GM10847 (cell line): Measurements from ENCODE around the gene MOSPD3.

Experiments used
- POLR2A ChIP-seq: IDR thresholded peaks from 2 replicates; pipeline ENCODE4 v1.6.1; 2011; ENCODE audit not compliant: insufficient read length; ENCODE audit errors: extremely low read depth

The MOSPD3 gene

DNA sequence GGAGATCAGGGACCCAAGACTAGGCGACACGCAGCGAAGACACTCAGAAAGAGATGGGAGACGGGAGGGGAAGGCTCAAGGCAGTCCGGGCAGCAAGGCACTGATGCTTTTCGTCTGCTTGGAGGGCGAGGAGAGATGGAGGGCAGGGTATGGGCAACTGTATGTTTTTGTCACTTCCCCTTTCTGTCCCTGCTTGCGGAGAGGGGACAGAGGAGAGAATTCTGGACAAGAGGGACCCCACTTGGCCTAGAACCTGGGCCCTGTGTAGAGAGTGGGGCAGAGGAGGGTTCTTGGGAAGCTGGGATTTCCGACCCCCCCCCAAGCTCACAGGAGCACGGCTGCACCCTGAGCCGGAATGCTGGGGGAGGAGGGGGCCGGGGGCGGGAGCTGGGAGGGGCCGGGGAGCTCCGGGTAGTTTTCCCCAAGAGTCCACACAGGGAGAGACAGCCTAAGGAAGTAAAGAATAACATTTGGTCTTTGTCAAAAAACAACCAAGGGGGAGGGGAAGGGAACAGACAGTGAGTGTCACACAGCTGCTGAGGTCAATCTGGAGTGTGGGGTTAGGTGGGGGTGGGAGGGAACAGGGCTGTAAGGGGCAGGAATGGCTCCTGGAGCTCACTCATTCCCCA is 28.2 kb upstream of the MOSPD3 start:
- TF ChIP-seq POLR2A, result no peak

DNA sequence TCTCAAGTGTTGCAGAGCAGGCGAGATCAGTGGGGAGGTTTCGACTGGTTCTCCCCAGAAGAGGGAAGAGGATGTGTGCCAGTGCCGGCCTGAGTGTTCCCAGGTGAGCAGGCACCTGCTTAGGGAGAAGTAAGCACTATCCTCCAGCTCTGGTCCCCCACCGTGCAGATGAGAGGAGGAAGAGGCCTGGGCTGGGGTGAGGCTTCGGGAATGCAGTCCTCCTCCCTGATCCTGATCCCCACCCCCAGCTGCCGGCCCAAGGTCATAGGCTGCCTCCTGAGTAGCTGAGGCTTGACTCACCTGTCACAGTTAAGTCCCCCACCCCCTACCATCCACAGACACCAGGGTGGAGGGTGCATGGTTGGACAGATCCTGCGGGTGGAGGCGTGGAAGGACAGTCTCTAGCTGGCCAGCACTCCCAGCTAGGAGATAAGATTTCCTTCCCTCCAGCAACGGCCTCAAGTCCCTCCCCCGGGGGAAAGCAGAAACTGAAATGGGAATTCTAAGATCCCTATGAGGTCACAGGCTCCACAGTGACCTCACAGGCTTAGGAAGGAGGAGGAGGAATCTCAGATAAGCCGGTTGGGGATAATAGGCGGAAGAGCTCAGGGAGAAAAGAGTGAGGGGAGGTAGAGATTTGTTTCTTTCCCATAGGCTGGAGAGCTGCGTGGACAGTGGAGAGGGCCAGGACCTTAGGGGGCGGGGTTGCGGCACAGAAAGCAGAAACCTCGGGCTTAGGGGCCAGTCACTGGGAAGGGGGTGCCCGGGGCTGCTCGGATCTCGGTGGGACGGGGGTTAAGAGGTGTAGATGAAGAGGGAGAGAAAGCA is 27.4 kb upstream of the MOSPD3 start:
- TF ChIP-seq POLR2A, result no peak

GRCh38 chr7:100585511-100586265 is 26.7 kb upstream of the MOSPD3 start, which contains the start of gene LRCH4:
LRCH4 (minus strand) TSS chr7:100586129; CDS start chr7:100586100, 29 bp downstream.
- peak; percentile 96 for TF ChIP-seq POLR2A

- peak; percentile 45 for TF ChIP-seq POLR2A
Observed at GRCh38 chr7:100586266-100587025, 25.9 kb upstream of the MOSPD3 start, which contains the start of gene FBXO24. FBXO24 (plus strand) TSS chr7:100586328; CDS start chr7:100586626, 298 bp downstream.

GRCh38 chr7:100588438-100588837 is 23.9 kb upstream of the MOSPD3 start:
- TF ChIP-seq POLR2A, result no peak

DNA sequence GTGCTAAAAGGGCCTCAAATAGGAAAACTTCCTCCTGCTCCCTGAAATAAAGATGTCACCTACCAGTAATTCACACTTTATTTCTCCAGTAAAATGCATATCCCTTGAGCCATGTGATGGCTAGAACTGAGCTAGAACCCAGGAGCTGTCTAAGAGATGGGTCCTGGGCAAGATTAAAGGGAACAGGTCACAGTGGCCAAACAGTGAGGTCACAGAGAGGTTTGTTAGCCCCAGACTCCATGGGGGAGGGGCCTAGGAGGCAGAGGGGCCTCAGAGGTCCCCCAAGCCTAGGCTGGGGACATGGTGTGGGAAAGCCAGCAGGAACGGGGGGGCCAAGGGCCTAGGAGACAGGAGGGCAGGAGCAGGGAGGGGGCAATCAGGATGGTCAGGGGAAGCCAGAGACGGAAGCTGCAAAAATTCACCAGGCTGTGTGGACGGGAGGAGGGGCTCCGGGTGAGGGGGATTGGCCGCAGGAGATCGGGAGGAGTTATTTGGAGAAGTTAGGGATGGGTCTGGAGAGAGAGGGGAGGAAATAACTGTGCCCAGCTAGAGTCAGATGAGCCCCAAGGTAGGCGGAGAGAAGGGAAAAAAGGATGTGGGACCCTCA is 22.9 kb upstream of the MOSPD3 start:
- no peak for TF ChIP-seq POLR2A

- TF ChIP-seq POLR2A, result no peak
Observed at GRCh38 chr7:100590077-100590737, 22.1 kb upstream of the MOSPD3 start.

GRCh38 chr7:100591596-100591995 is 20.7 kb upstream of the MOSPD3 start:
- TF ChIP-seq POLR2A, result no peak

DNA sequence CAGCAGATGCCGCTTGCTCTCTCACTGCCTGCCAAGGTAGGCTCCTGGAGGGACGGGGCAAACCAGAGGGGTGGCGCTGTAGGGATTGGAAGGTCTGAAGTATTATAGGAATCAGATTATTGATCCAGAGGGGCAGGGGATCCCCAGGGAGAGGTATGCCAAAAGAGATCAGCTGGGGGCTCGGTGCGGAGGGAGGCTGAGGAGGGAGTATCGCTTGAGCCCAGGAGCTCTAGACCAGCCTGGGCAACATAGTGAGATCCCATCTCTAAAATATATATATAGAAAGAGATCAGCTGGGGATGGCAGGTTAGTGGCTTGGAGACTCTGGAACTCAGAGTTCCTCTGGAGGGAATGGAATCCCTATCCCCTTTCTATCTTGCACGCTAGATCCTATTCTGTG is 17.2 kb upstream of the MOSPD3 start:
- TF ChIP-seq POLR2A, result no peak

DNA sequence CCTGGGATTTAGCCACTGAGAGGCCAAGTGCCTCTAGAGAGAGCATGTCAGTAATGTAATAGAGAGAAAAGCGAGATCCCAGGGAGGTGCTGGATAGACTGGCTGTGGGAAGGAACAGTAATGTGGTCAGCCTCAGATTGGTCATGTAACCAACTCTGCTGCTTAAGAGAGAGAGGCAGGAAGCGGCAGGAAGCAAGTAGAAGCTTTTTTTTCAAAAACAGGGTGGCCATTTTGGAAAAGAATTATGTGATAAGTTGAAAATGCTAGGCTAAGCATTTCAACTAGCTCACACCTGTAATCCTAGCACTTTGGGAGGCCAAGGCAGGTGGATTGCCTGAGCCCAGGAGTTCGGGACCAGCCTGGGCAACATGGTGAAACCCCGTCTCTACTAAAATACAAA is 13.9 kb upstream of the MOSPD3 start:
- no peak for TF ChIP-seq POLR2A

GRCh38 chr7:100599911-100600729 is 12.2 kb upstream of the MOSPD3 start:
- no peak for TF ChIP-seq POLR2A

GRCh38 chr7:100600730-100601038 is 11.7 kb upstream of the MOSPD3 start:
- no peak for TF ChIP-seq POLR2A
